Activated naive CD4-positive, alpha-beta T cell treated with anti-CD3 and anti-CD28 coated beads, Interleukin-2, amount 50 U/mL, for 72 hours (primary cell): Measurements from ENCODE around the gene NHERF1. TPM values are rescaled to one million over a fixed set of nuclear protein-coding genes. Genes with fewer than 3 reads are reported as not detected.

Source experiments
- ATAC-seq, 2 donors: fragments of 150-1000 bp; cut with Tn5 transposase; 2 replicates each; pipeline ENCODE4 v1.10.0; 2021; ENCODE audit warnings: mild to moderate bottlenecking in 2 of 2, moderate library complexity in 2 of 2
- DNase-seq, 2 donors: peaks; one replicate each; pipeline ENCODE4 v3.0.0; 2021 to 2022; ENCODE audit warnings: low spot score in 2 of 2
- H3K27ac Mint-ChIP-seq, 2 donors: one replicate each; pipeline ENCODE4 v1.8.0; 2022; ENCODE audit warnings: mild to moderate bottlenecking in 2 of 2, mixed read lengths in 2 of 2
- H3K36me3 Mint-ChIP-seq, 2 donors: one replicate each; pipeline ENCODE4 v1.8.0; 2022; ENCODE audit warnings: mixed read lengths in 2 of 2
- H3K9me3 Mint-ChIP-seq, 2 donors: one replicate each; pipeline ENCODE4 v1.8.0; 2022; ENCODE audit warnings: mixed read lengths in 2 of 2
- total RNA-seq, 2 donors: library from RNA; stranded (reverse); gene quantifications; one replicate each; pipeline ENCODE4 v1.2.3, GENCODE V29; 2022

Gene NHERF1
- total RNA-seq, 2 donors from 2014 or later, result 59.0 to 114 TPM

- DNase-seq (peak in 1 of 2 donors; percentile 67), ATAC-seq (peak; percentile 27)
- Mint-ChIP-seq H3K36me3 (peaks cover 0 to 5% of the 10 kb centered on the region in 2 donors), H3K9me3 (peaks cover 0 to 10% of the 10 kb centered on the region in 2 donors), H3K27ac (peak overlapping the region; percentile 76 to 84)
Observed at GRCh38 chr17:74742153-74742515, 6.3 kb upstream of the NHERF1 start.

GRCh38 chr17:74742978-74743545 lies 5.4 kb upstream of the NHERF1 start:
- ATAC-seq (no peak), DNase-seq (no peak)
- peak overlapping the region; percentile 40 to 76 for H3K27ac Mint-ChIP-seq
- peaks cover 0 to 5% of the 10 kb centered on the region in 2 donors for H3K36me3 Mint-ChIP-seq
- H3K9me3 Mint-ChIP-seq, result peaks cover 0 to 10% of the 10 kb centered on the region in 2 donors

GRCh38 chr17:74743755-74744154 lies 4.7 kb upstream of the NHERF1 start:
- Mint-ChIP-seq H3K36me3 (peaks cover 0 to 5% of the 10 kb centered on the region in 2 donors), H3K9me3 (peaks cover 0 to 10% of the 10 kb centered on the region in 2 donors), H3K27ac (peak overlapping the region in 1 of 2 donors; percentile 76)
- DNase-seq (no peak), ATAC-seq (no peak)

- Mint-ChIP-seq H3K9me3 (peaks cover 0 to 10% of the 10 kb centered on the region in 2 donors), H3K27ac (peak overlapping the region in 1 of 2 donors; percentile 82), H3K36me3 (peaks cover under 1 to 6% of the 10 kb centered on the region in 2 donors)
- no peak for DNase-seq
- no peak for ATAC-seq
Observed at GRCh38 chr17:74744349-74744713, 4.1 kb upstream of the NHERF1 start.

- peaks cover 0 to 10% of the 10 kb centered on the region in 2 donors for H3K9me3 Mint-ChIP-seq
- peak overlapping the region in 1 of 2 donors; percentile 82 for H3K27ac Mint-ChIP-seq
Observed at GRCh38 chr17:74744714-74745547, 3.5 kb upstream of the NHERF1 start.

GRCh38 chr17:74745548-74746177 lies 2.8 kb upstream of the NHERF1 start:
- ATAC-seq (no peak), DNase-seq (no peak)
- H3K36me3 Mint-ChIP-seq, result peaks cover 11 to 18% of the 10 kb centered on the region in 2 donors
- H3K9me3 Mint-ChIP-seq, result peaks cover 0 to 10% of the 10 kb centered on the region in 2 donors
- no peak overlapping the region for H3K27ac Mint-ChIP-seq

More at GRCh38 chr17:74744714-74745547, 3.5 kb upstream of the NHERF1 start:
- DNase-seq (peak; percentile 88 to 98), ATAC-seq (peak; percentile 18 to 23)
- peaks cover 6 to 12% of the 10 kb centered on the region in 2 donors for H3K36me3 Mint-ChIP-seq

GRCh38 chr17:74746376-74746775 lies 2.1 kb upstream of the NHERF1 start:
- no peak overlapping the region for H3K27ac Mint-ChIP-seq
- DNase-seq, result no peak
- peaks cover 0 to 10% of the 10 kb centered on the region in 2 donors for H3K9me3 Mint-ChIP-seq
- no peak for ATAC-seq
- peaks cover 18 to 24% of the 10 kb centered on the region in 2 donors for H3K36me3 Mint-ChIP-seq

GRCh38 chr17:74746922-74747321 lies 1.5 kb upstream of the NHERF1 start:
- peaks cover 19 to 28% of the 10 kb centered on the region in 2 donors for H3K36me3 Mint-ChIP-seq
- DNase-seq (no peak), ATAC-seq (no peak)
- H3K9me3 Mint-ChIP-seq, result peaks cover 0 to 10% of the 10 kb centered on the region in 2 donors
- no peak overlapping the region for H3K27ac Mint-ChIP-seq

GRCh38 chr17:74748279-74748528 lies 224 bp upstream of the NHERF1 start:
- peak overlapping the region in 1 of 2 donors; percentile 83 for H3K27ac Mint-ChIP-seq
- peaks cover 29 to 37% of the 10 kb centered on the region in 2 donors for H3K36me3 Mint-ChIP-seq
- ATAC-seq, result no peak
- peak in 1 of 2 donors; percentile 97 for DNase-seq
- H3K9me3 Mint-ChIP-seq, result peaks cover 0 to 8% of the 10 kb centered on the region in 2 donors

GRCh38 chr17:74749279-74750038 lies 1.0 kb downstream of the NHERF1 start:
- Mint-ChIP-seq H3K27ac (peak overlapping the region; percentile 83 to 99), H3K36me3 (peaks cover 29 to 32% of the 10 kb centered on the region in 2 donors), H3K9me3 (no peaks in the 10 kb centered on the region)
- peak in 1 of 2 donors; percentile 69 for DNase-seq
- ATAC-seq, result peak; percentile 2 to 15

- Mint-ChIP-seq H3K27ac (peak overlapping the region; percentile 83 to 99), H3K36me3 (peaks cover 29 to 32% of the 10 kb centered on the region in 2 donors), H3K9me3 (no peaks in the 10 kb centered on the region)
- no peak for ATAC-seq
- DNase-seq, result no peak
Observed at GRCh38 chr17:74750039-74750326, 1.6 kb downstream of the NHERF1 start.

GRCh38 chr17:74750327-74751069 lies 2.1 kb downstream of the NHERF1 start:
- no peak for DNase-seq
- no peak for ATAC-seq
- H3K27ac Mint-ChIP-seq, result peak overlapping the region; percentile 83 to 99
- no peaks in the 10 kb centered on the region for H3K9me3 Mint-ChIP-seq
- peaks cover 29 to 32% of the 10 kb centered on the region in 2 donors for H3K36me3 Mint-ChIP-seq

GRCh38 chr17:74752415-74752814 lies 4.0 kb downstream of the NHERF1 start:
- DNase-seq, result no peak
- no peak for ATAC-seq
- Mint-ChIP-seq H3K36me3 (peaks cover 29 to 32% of the 10 kb centered on the region in 2 donors), H3K27ac (peak overlapping the region; percentile 83 to 89), H3K9me3 (no peaks in the 10 kb centered on the region)

- ATAC-seq, result no peak
- no peak for DNase-seq
- peak overlapping the region; percentile 83 to 89 for H3K27ac Mint-ChIP-seq
- peaks cover 29 to 32% of the 10 kb centered on the region in 2 donors for H3K36me3 Mint-ChIP-seq
- no peaks in the 10 kb centered on the region for H3K9me3 Mint-ChIP-seq
Observed at GRCh38 chr17:74752822-74753401, 4.5 kb downstream of the NHERF1 start.

GRCh38 chr17:74754832-74755231 lies 6.4 kb downstream of the NHERF1 start:
- Mint-ChIP-seq H3K36me3 (peaks cover 23 to 26% of the 10 kb centered on the region in 2 donors), H3K9me3 (no peaks in the 10 kb centered on the region), H3K27ac (no peak overlapping the region)
- DNase-seq (no peak), ATAC-seq (no peak)

GRCh38 chr17:74755533-74755932 lies 7.1 kb downstream of the NHERF1 start:
- ATAC-seq, result no peak
- H3K9me3 Mint-ChIP-seq, result no peaks in the 10 kb centered on the region
- peaks cover 17 to 19% of the 10 kb centered on the region in 2 donors for H3K36me3 Mint-ChIP-seq
- peak overlapping the region in 1 of 2 donors; percentile 14 for H3K27ac Mint-ChIP-seq
- DNase-seq, result no peak
